ENCODE results near the gene CLK2.
"Not testable (repeated sequence)": the region's sequence is repeated elsewhere in the genome, so short reads cannot be mapped to it uniquely, and the experiment has no call there.

CLK2 gene

GRCh38 chr1:155247667-155248553 is 25.4 kb downstream of the CLK2 start:
- Histone ChIP-seq H3K9me3 (ENCODE audit: control insufficient read depth, low read depth, low read length) (no peaks in the 10 kb centered on the region), H3K9ac (ENCODE audit: low read length) (no peak overlapping the region)

GRCh38 chr1:155246796-155247195 is 26.5 kb downstream of the CLK2 start:
- H3K27ac ChIP-seq (ENCODE audit: low read length); H3K9me3 ChIP-seq (ENCODE audit: control insufficient read depth, low read depth, low read length); H3K9ac ChIP-seq (ENCODE audit: low read length); H3K4me1 ChIP-seq (ENCODE audit: control insufficient read depth, low read depth, low read length); H3K4me3 ChIP-seq (ENCODE audit: low read length); H3K27me3 ChIP-seq (ENCODE audit: control insufficient read depth, insufficient read depth, low read length): not testable (repeated sequence)
- H3K36me3 ChIP-seq (ENCODE audit: control insufficient read depth, low read depth, low read length), result peaks cover 17% of the 10 kb centered on the region

More at GRCh38 chr1:155247667-155248553, 25.4 kb downstream of the CLK2 start:
- Histone ChIP-seq H3K27me3 (ENCODE audit: control insufficient read depth, insufficient read depth, low read length) (no peaks in the 10 kb centered on the region), H3K27ac (ENCODE audit: low read length) (no peak overlapping the region), H3K36me3 (ENCODE audit: control insufficient read depth, low read depth, low read length) (peaks cover 17% of the 10 kb centered on the region), H3K4me3 (ENCODE audit: low read length) (no peak overlapping the region), H3K4me1 (ENCODE audit: control insufficient read depth, low read depth, low read length) (peaks cover 4% of the 10 kb centered on the region)

- Histone ChIP-seq H3K4me3 (ENCODE audit: low read length) (peak overlapping the region; percentile 55), H3K9me3 (ENCODE audit: control insufficient read depth, low read depth, low read length) (no peaks in the 10 kb centered on the region), H3K27ac (ENCODE audit: low read length) (peak overlapping the region; percentile 59), H3K36me3 (ENCODE audit: control insufficient read depth, low read depth, low read length) (peaks cover 17% of the 10 kb centered on the region), H3K27me3 (ENCODE audit: control insufficient read depth, insufficient read depth, low read length) (no peaks in the 10 kb centered on the region), H3K4me1 (ENCODE audit: control insufficient read depth, low read depth, low read length) (peaks cover 4% of the 10 kb centered on the region), H3K9ac (ENCODE audit: low read length) (peak overlapping the region; percentile 67)
Measured at GRCh38 chr1:155245163-155245524, 28.2 kb downstream of the CLK2 start.

DNA sequence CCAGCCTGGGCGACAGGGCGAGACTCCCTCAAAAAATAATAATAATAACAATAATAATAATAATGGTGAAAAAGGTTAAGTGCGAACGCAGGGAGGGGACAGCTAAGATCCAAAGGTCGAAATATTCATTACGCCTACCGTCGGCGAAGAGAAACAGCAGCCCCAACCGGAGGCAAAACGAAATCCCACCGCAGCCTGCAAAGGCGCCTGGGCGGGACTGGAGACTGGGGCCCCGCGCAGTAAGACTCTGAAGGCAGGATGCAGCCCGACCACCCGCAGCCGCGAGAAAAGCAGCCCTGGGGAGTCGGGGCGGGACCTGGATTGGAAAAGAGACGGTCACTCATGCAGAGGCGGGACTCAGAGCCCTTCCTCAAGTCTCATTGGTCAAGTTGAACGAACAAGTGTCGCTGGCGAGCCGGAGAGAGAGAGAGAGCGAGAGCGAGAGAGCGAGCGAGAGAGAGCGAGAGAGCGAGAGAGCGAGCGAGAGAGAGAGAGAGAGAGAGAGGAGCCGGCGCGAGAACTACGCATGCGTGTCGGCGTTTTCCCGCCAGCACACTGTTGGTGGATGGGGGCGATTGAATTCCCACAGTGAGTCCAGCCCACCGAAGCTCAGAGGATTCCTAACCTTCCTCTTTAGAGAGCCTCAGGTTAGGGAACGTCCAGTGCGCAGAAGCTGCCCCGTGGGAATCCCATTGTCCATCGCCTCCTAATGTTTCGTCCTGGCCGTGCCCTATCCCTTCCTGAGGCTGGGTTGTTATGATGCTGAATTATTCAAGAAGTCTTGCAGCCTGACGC is 28.7 kb downstream of the CLK2 start:
- Histone ChIP-seq H3K4me3 (ENCODE audit: low read length) (peak overlapping the region; percentile 55), H3K36me3 (ENCODE audit: control insufficient read depth, low read depth, low read length) (peaks cover 17% of the 10 kb centered on the region), H3K9me3 (ENCODE audit: control insufficient read depth, low read depth, low read length) (no peaks in the 10 kb centered on the region), H3K27ac (ENCODE audit: low read length) (peak overlapping the region; percentile 59), H3K27me3 (ENCODE audit: control insufficient read depth, insufficient read depth, low read length) (no peaks in the 10 kb centered on the region), H3K9ac (ENCODE audit: low read length) (peak overlapping the region; percentile 67), H3K4me1 (ENCODE audit: control insufficient read depth, low read depth, low read length) (peaks cover 4% of the 10 kb centered on the region)

DNA sequence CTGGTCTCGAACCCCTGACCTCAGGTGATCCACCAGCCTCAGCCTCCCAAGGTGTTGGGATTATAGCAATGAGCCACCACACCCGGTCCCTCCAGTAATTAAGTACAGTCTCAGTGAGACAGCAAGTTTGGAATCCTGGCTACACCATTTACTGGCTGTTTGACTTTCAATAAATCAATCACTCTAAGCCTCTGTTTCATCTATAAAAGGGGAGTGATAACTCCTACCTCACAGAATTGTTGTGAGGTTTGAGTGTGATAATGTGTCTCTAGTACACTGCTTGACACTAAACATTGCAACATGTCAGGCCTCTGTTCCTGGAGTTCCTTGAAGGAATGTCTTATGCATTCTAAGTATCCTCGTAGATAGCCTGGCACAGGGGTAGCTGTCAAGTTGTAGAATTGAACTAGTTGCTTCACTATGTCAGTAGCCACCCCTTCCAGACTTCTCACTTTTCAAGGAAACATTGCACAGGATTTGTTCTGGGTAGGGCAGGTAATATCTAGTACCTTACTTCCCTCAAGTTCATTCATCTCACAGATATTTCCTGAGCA is 30.4 kb downstream of the CLK2 start:
- peaks cover 11% of the 10 kb centered on the region for H3K36me3 ChIP-seq (ENCODE audit: control insufficient read depth, low read depth, low read length)
- H3K27ac ChIP-seq (ENCODE audit: low read length), result no peak overlapping the region
- peak overlapping the region; percentile 55 for H3K4me3 ChIP-seq (ENCODE audit: low read length)
- no peak overlapping the region for H3K9ac ChIP-seq (ENCODE audit: low read length)
- H3K9me3 ChIP-seq (ENCODE audit: control insufficient read depth, low read depth, low read length), result no peaks in the 10 kb centered on the region
- H3K4me1 ChIP-seq (ENCODE audit: control insufficient read depth, low read depth, low read length), result peaks cover 4% of the 10 kb centered on the region
- H3K27me3 ChIP-seq (ENCODE audit: control insufficient read depth, insufficient read depth, low read length), result no peaks in the 10 kb centered on the region

GRCh38 chr1:155241841-155242264 is 31.5 kb downstream of the CLK2 start:
- Histone ChIP-seq H3K27ac (ENCODE audit: low read length) (no peak overlapping the region), H3K9ac (ENCODE audit: low read length) (no peak overlapping the region)

GRCh38 chr1:155241069-155241679 is 32.1 kb downstream of the CLK2 start:
- Histone ChIP-seq H3K27me3 (ENCODE audit: control insufficient read depth, insufficient read depth, low read length) (no peaks in the 10 kb centered on the region), H3K4me3 (ENCODE audit: low read length) (peak overlapping the region; percentile 49), H3K9ac (ENCODE audit: low read length) (no peak overlapping the region), H3K4me1 (ENCODE audit: control insufficient read depth, low read depth, low read length) (peaks cover 4% of the 10 kb centered on the region), H3K9me3 (ENCODE audit: control insufficient read depth, low read depth, low read length) (no peaks in the 10 kb centered on the region), H3K27ac (ENCODE audit: low read length) (no peak overlapping the region), H3K36me3 (ENCODE audit: control insufficient read depth, low read depth, low read length) (no peaks in the 10 kb centered on the region)

More at GRCh38 chr1:155241841-155242264, 31.5 kb downstream of the CLK2 start:
- Histone ChIP-seq H3K27me3 (ENCODE audit: control insufficient read depth, insufficient read depth, low read length) (no peaks in the 10 kb centered on the region), H3K4me1 (ENCODE audit: control insufficient read depth, low read depth, low read length) (peaks cover 4% of the 10 kb centered on the region), H3K4me3 (ENCODE audit: low read length) (no peak overlapping the region), H3K9me3 (ENCODE audit: control insufficient read depth, low read depth, low read length) (no peaks in the 10 kb centered on the region), H3K36me3 (ENCODE audit: control insufficient read depth, low read depth, low read length) (peaks cover under 1% of the 10 kb centered on the region)

GRCh38 chr1:155236451-155236850 is 36.9 kb downstream of the CLK2 start:
- no peaks in the 10 kb centered on the region for H3K36me3 ChIP-seq (ENCODE audit: control insufficient read depth, low read depth, low read length)
- H3K9me3 ChIP-seq (ENCODE audit: control insufficient read depth, low read depth, low read length), result no peaks in the 10 kb centered on the region
- no peaks in the 10 kb centered on the region for H3K4me1 ChIP-seq (ENCODE audit: control insufficient read depth, low read depth, low read length)
- H3K4me3 ChIP-seq (ENCODE audit: low read length), result no peak overlapping the region
- no peaks in the 10 kb centered on the region for H3K27me3 ChIP-seq (ENCODE audit: control insufficient read depth, insufficient read depth, low read length)
- H3K9ac ChIP-seq (ENCODE audit: low read length), result no peak overlapping the region
- no peak overlapping the region for H3K27ac ChIP-seq (ENCODE audit: low read length)

DNA sequence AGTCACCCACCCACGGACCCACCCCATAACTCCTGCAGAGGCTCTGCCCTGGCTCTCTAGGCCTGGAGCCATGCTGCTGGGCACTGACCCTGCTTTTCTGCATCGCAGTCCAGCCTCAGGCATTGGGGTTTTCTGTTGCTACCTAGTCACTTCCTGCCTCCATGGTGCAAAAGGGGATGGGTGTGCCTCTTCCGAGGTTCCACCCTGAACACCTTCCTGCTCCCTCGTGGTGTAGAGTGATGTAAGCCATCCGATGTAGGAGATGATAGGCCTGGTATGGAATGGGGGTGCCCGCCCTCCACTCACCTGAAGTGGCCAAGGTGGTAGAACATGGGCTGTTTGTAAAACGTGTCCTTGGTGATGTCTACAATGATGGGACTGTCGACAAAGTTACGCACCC is 37.9 kb downstream of the CLK2 start:
- H3K4me1 ChIP-seq (ENCODE audit: control insufficient read depth, low read depth, low read length); H3K27ac ChIP-seq (ENCODE audit: low read length); H3K9ac ChIP-seq (ENCODE audit: low read length); H3K9me3 ChIP-seq (ENCODE audit: control insufficient read depth, low read depth, low read length); H3K4me3 ChIP-seq (ENCODE audit: low read length); H3K27me3 ChIP-seq (ENCODE audit: control insufficient read depth, insufficient read depth, low read length); H3K36me3 ChIP-seq (ENCODE audit: control insufficient read depth, low read depth, low read length): not testable (repeated sequence)

GRCh38 chr1:155233502-155233901 is 39.8 kb downstream of the CLK2 start:
- H3K9me3 ChIP-seq (ENCODE audit: control insufficient read depth, low read depth, low read length); H3K4me1 ChIP-seq (ENCODE audit: control insufficient read depth, low read depth, low read length); H3K9ac ChIP-seq (ENCODE audit: low read length); H3K27me3 ChIP-seq (ENCODE audit: control insufficient read depth, insufficient read depth, low read length); H3K4me3 ChIP-seq (ENCODE audit: low read length); H3K36me3 ChIP-seq (ENCODE audit: control insufficient read depth, low read depth, low read length); H3K27ac ChIP-seq (ENCODE audit: low read length): not testable (repeated sequence)
